ENCODE measurements around the gene IL31RA. TPM values are rescaled to one million over a fixed set of nuclear protein-coding genes. Genes with fewer than 3 reads are reported as not detected.

The IL31RA gene
- total and polyA plus RNA-seq, 2 donors from 2014 or later = 0.44 TPM; not detected in 1

DNA sequence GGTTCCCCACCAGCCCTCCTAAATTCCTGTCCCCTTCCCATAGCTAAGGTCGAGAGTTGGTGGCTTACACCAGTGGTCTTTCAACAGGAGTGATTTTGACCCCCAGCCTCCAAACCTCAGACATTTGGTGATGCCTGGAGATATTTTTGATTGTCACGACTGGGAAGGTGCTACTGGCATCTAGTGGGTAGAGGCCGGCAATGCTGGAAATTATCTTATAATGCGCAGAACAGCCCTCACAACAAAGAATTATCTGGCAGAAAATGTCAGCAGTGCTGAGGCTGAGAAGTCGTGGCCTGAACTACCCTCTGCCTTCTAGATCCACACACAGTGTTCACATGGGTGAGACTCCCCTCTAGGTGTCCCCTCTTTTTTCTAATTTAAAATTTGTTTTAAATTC lies 69.6 kb downstream of the IL31RA start:
- no peaks in the 10 kb centered on the region for H3K36me3 ChIP-seq (ENCODE audit: control insufficient read depth in 2 of 3, insufficient read depth in 3 of 3, low read length in 3 of 3)
- FAIRE-seq = no peak
- intact Hi-C loops (cut with DNase I) = no loop called here
- H3K4me1 ChIP-seq (ENCODE audit: control insufficient read depth in 2 of 3, insufficient read depth in 2 of 3, low read depth in 1 of 3, low read length in 3 of 3) = peaks cover 0 to 2% (median 0%) of the 10 kb centered on the region in 3 donors
- DNase-seq = peak in 2 of 5 donors; percentile 24 to 30
- H3K27me3 ChIP-seq (ENCODE audit: control insufficient read depth, insufficient read depth, low read length) = no peaks in the 10 kb centered on the region
- no peak overlapping the region for H3K9ac ChIP-seq (ENCODE audit: low read length in 3 of 3)
- no peak for TF ChIP-seq CTCF (IDR thresholded peaks at IDR 0.05; ENCODE audit: borderline replicate concordance, extremely low read depth, insufficient read depth)
- no peak overlapping the region for H3K27ac ChIP-seq (ENCODE audit: low read depth in 2 of 2, low read length in 2 of 2)
- H3K9me3 ChIP-seq (ENCODE audit: control insufficient read depth in 2 of 3, insufficient read depth in 1 of 3, low read length in 3 of 3) = no peaks in the 10 kb centered on the region
- no peak overlapping the region for H3K4me3 ChIP-seq (ENCODE audit: low read length in 3 of 3)

GRCh38 chr5:55921617-55922016 lies 70.5 kb downstream of the IL31RA start:
- Histone ChIP-seq H3K4me1 (ENCODE audit: control insufficient read depth in 2 of 3, insufficient read depth in 2 of 3, low read depth in 1 of 3, low read length in 3 of 3) (peaks cover 0 to 2% (median 0%) of the 10 kb centered on the region in 3 donors), H3K9ac (ENCODE audit: low read length in 3 of 3) (no peak overlapping the region), H3K36me3 (ENCODE audit: control insufficient read depth in 2 of 3, insufficient read depth in 3 of 3, low read length in 3 of 3) (no peaks in the 10 kb centered on the region), H3K4me3 (ENCODE audit: low read length in 3 of 3) (no peak overlapping the region), H3K27me3 (ENCODE audit: control insufficient read depth, insufficient read depth, low read length) (no peaks in the 10 kb centered on the region), H3K27ac (ENCODE audit: low read depth in 2 of 2, low read length in 2 of 2) (no peak overlapping the region), H3K9me3 (ENCODE audit: control insufficient read depth in 2 of 3, insufficient read depth in 1 of 3, low read length in 3 of 3) (no peaks in the 10 kb centered on the region)
- FAIRE-seq (no peak), DNase-seq (peak in 1 of 5 donors; percentile 9)
- intact Hi-C loops (cut with DNase I) = no loop called here
- TF ChIP-seq CTCF (IDR thresholded peaks at IDR 0.05; ENCODE audit: borderline replicate concordance, extremely low read depth, insufficient read depth) = no peak

- peak in 2 of 5 donors; percentile 22 to 23 for DNase-seq
- H3K4me3 ChIP-seq (ENCODE audit: low read length in 3 of 3) = peak overlapping the region in 1 of 3 donors; percentile 38
- H3K36me3 ChIP-seq (ENCODE audit: control insufficient read depth in 2 of 3, insufficient read depth in 3 of 3, low read length in 3 of 3) = no peaks in the 10 kb centered on the region
- TF ChIP-seq CTCF (IDR thresholded peaks at IDR 0.05; ENCODE audit: borderline replicate concordance, extremely low read depth, insufficient read depth) = no peak
- H3K27ac ChIP-seq (ENCODE audit: low read depth in 2 of 2, low read length in 2 of 2) = peak overlapping the region; percentile 3 to 10
- H3K4me1 ChIP-seq (ENCODE audit: control insufficient read depth in 2 of 3, insufficient read depth in 2 of 3, low read depth in 1 of 3, low read length in 3 of 3) = peaks cover 0 to 2% (median 0%) of the 10 kb centered on the region in 3 donors
- H3K27me3 ChIP-seq (ENCODE audit: control insufficient read depth, insufficient read depth, low read length) = no peaks in the 10 kb centered on the region
- intact Hi-C loops (cut with DNase I) = no loop called here
- peak overlapping the region in 1 of 3 donors; percentile 35 for H3K9ac ChIP-seq (ENCODE audit: low read length in 3 of 3)
- no peaks in the 10 kb centered on the region for H3K9me3 ChIP-seq (ENCODE audit: control insufficient read depth in 2 of 3, insufficient read depth in 1 of 3, low read length in 3 of 3)
- no peak for FAIRE-seq
Measured at GRCh38 chr5:55923177-55923771, 72.1 kb downstream of the IL31RA start.

All from kidney (tissue), 14 donors.